Measurements from ENCODE around the gene RASGRF1. TPM values are rescaled to one million over a fixed set of nuclear protein-coding genes. Genes with fewer than 3 reads are reported as not detected.

The RASGRF1 gene
- polyA plus RNA-seq (2013) = 0.03 TPM

- peak within 1 kb of the TSS in 3 of 7 experiments; percentile 36 to 52 (median 45) for H3K4me3 ChIP-seq (ENCODE audit: control insufficient read depth in 1 of 7, extremely low read depth in 1 of 7, insufficient read depth in 4 of 7, low read depth in 2 of 7, low read length in 6 of 7)
These were observed at the start of gene RASGRF1 for GRCh38 chr15:79090487-79091203. Gene RASGRF1 (minus strand): TSS chr15:79090780. CDS start chr15:79090498, 282 bp downstream.

GRCh38 chr15:79136434-79137046 is 46.0 kb upstream of the RASGRF1 start:
- Histone ChIP-seq H3K27me3 (replicated peaks in 2 of 5; ENCODE audit: control insufficient read depth in 4 of 5, insufficient read depth in 5 of 5, low read length in 4 of 5) (peaks cover 6 to 24% (median 11%) of the 10 kb centered on the region in 5 experiments), H3K9me3 (ENCODE audit: control extremely low read depth in 1 of 5, control insufficient read depth in 4 of 5, insufficient read depth in 2 of 5, low read depth in 1 of 5, low read length in 4 of 5) (peaks cover 0 to 6% (median 0%) of the 10 kb centered on the region in 5 experiments), H3K27ac (ENCODE audit: insufficient read depth in 1 of 2, low read depth in 1 of 2, low read length in 2 of 2, poor library complexity in 1 of 2, severe bottlenecking in 2 of 2) (no peak overlapping the region), H3K4me3 (ENCODE audit: control insufficient read depth in 1 of 7, extremely low read depth in 1 of 7, insufficient read depth in 4 of 7, low read depth in 2 of 7, low read length in 6 of 7) (no peak overlapping the region), H3K4me1 (ENCODE audit: control extremely low read depth in 1 of 4, control insufficient read depth in 4 of 4, insufficient read depth in 4 of 4, low read length in 3 of 4) (no peaks in the 10 kb centered on the region), H3K36me3 (ENCODE audit: control insufficient read depth in 4 of 4, insufficient read depth in 4 of 4, low read length in 3 of 4) (no peaks in the 10 kb centered on the region)
- WGBS (ENCODE audit: insufficient coverage) = 67% methylated on average over 3 of the region's 3 CpGs
- ChIA-PET CTCF (no interaction called here), POLR2A (interaction anchor here (0.6 kb wide), 1 partner anchor 80 kb away, joined by 3 read pairs; no protein-coding TSS in a partner anchor)
- DNase-seq = no peak

More at GRCh38 chr15:79090487-79091203, at the start of gene RASGRF1:
- Histone ChIP-seq H3K36me3 (ENCODE audit: control insufficient read depth in 4 of 4, insufficient read depth in 4 of 4, low read length in 3 of 4) (no peaks in the 10 kb centered on the region), H3K4me1 (ENCODE audit: control extremely low read depth in 1 of 4, control insufficient read depth in 4 of 4, insufficient read depth in 4 of 4, low read length in 3 of 4) (peaks cover 0 to 27% (median 19%) of the 10 kb centered on the region in 4 experiments), H3K9me3 (ENCODE audit: control extremely low read depth in 1 of 5, control insufficient read depth in 4 of 5, insufficient read depth in 2 of 5, low read depth in 1 of 5, low read length in 4 of 5) (no peaks in the 10 kb centered on the region), H3K27me3 (replicated peaks in 2 of 5; ENCODE audit: control insufficient read depth in 4 of 5, insufficient read depth in 5 of 5, low read length in 4 of 5) (peaks cover 3 to 100% (median 50%) of the 10 kb centered on the region in 5 experiments), H3K27ac (ENCODE audit: insufficient read depth in 1 of 2, low read depth in 1 of 2, low read length in 2 of 2, poor library complexity in 1 of 2, severe bottlenecking in 2 of 2) (no peak within 1 kb of the TSS)
- ChIA-PET POLR2A (no interaction called here), CTCF (interaction anchor here (1.3 to 1.5 kb wide), 2 partner anchors 11 to 18 kb away, joined by 3 read pairs; no protein-coding TSS in a partner anchor)
- 2% methylated on average over 42 of the region's 61 CpGs for WGBS (ENCODE audit: insufficient coverage)
- DNase-seq = peak in 2 of 3 donors; percentile 16

GRCh38 chr15:79133309-79133708 is 42.7 kb upstream of the RASGRF1 start:
- Histone ChIP-seq H3K9me3 (ENCODE audit: control extremely low read depth in 1 of 5, control insufficient read depth in 4 of 5, insufficient read depth in 2 of 5, low read depth in 1 of 5, low read length in 4 of 5) (peaks cover 0 to 10% (median 2%) of the 10 kb centered on the region in 5 experiments), H3K4me3 (ENCODE audit: control insufficient read depth in 1 of 7, extremely low read depth in 1 of 7, insufficient read depth in 4 of 7, low read depth in 2 of 7, low read length in 6 of 7) (no peak overlapping the region), H3K36me3 (ENCODE audit: control insufficient read depth in 4 of 4, insufficient read depth in 4 of 4, low read length in 3 of 4) (no peaks in the 10 kb centered on the region), H3K4me1 (ENCODE audit: control extremely low read depth in 1 of 4, control insufficient read depth in 4 of 4, insufficient read depth in 4 of 4, low read length in 3 of 4) (no peaks in the 10 kb centered on the region), H3K27me3 (replicated peaks in 2 of 5; ENCODE audit: control insufficient read depth in 4 of 5, insufficient read depth in 5 of 5, low read length in 4 of 5) (peaks cover 0 to 27% (median 8%) of the 10 kb centered on the region in 5 experiments), H3K27ac (ENCODE audit: insufficient read depth in 1 of 2, low read depth in 1 of 2, low read length in 2 of 2, poor library complexity in 1 of 2, severe bottlenecking in 2 of 2) (no peak overlapping the region)
- DNase-seq = no peak
- 100% methylated on average over 1 of the region's 2 CpGs for WGBS (ENCODE audit: insufficient coverage)
- ChIA-PET CTCF (no interaction called here), POLR2A (no interaction called here)

- no peaks in the 10 kb centered on the region for H3K4me1 ChIP-seq (ENCODE audit: control extremely low read depth in 1 of 4, control insufficient read depth in 4 of 4, insufficient read depth in 4 of 4, low read length in 3 of 4)
- H3K27ac ChIP-seq (ENCODE audit: insufficient read depth in 1 of 2, low read depth in 1 of 2, low read length in 2 of 2, poor library complexity in 1 of 2, severe bottlenecking in 2 of 2) = no peak overlapping the region
- DNase-seq = no peak
- CTCF ChIA-PET = interaction anchor here (0.6 kb wide), 1 partner anchor 103 kb away, joined by 3 read pairs; no protein-coding TSS in a partner anchor
- H3K4me3 ChIP-seq (ENCODE audit: control insufficient read depth in 1 of 7, extremely low read depth in 1 of 7, insufficient read depth in 4 of 7, low read depth in 2 of 7, low read length in 6 of 7) = no peak overlapping the region
- peaks cover 0 to 12% (median 2%) of the 10 kb centered on the region in 5 experiments for H3K9me3 ChIP-seq (ENCODE audit: control extremely low read depth in 1 of 5, control insufficient read depth in 4 of 5, insufficient read depth in 2 of 5, low read depth in 1 of 5, low read length in 4 of 5)
- no CpG with 5 or more reads among the region's 1 CpG for WGBS (ENCODE audit: insufficient coverage)
- POLR2A ChIA-PET = no interaction called here
- H3K27me3 ChIP-seq (replicated peaks in 2 of 5; ENCODE audit: control insufficient read depth in 4 of 5, insufficient read depth in 5 of 5, low read length in 4 of 5) = peaks cover 0 to 27% (median 8%) of the 10 kb centered on the region in 5 experiments
- H3K36me3 ChIP-seq (ENCODE audit: control insufficient read depth in 4 of 4, insufficient read depth in 4 of 4, low read length in 3 of 4) = no peaks in the 10 kb centered on the region
These were observed 42.2 kb upstream of the RASGRF1 start for GRCh38 chr15:79132770-79133169.

GRCh38 chr15:79132361-79132760 is 41.8 kb upstream of the RASGRF1 start:
- H3K36me3 ChIP-seq (ENCODE audit: control insufficient read depth in 4 of 4, insufficient read depth in 4 of 4, low read length in 3 of 4) = no peaks in the 10 kb centered on the region
- peaks cover 0 to 12% (median 2%) of the 10 kb centered on the region in 5 experiments for H3K9me3 ChIP-seq (ENCODE audit: control extremely low read depth in 1 of 5, control insufficient read depth in 4 of 5, insufficient read depth in 2 of 5, low read depth in 1 of 5, low read length in 4 of 5)
- ChIA-PET POLR2A (no interaction called here), CTCF (interaction anchor here (0.6 kb wide), 1 partner anchor 103 kb away, joined by 3 read pairs; no protein-coding TSS in a partner anchor)
- H3K27me3 ChIP-seq (replicated peaks in 2 of 5; ENCODE audit: control insufficient read depth in 4 of 5, insufficient read depth in 5 of 5, low read length in 4 of 5) = peaks cover 0 to 25% (median 8%) of the 10 kb centered on the region in 5 experiments
- H3K4me3 ChIP-seq (ENCODE audit: control insufficient read depth in 1 of 7, extremely low read depth in 1 of 7, insufficient read depth in 4 of 7, low read depth in 2 of 7, low read length in 6 of 7) = no peak overlapping the region
- DNase-seq = no peak
- H3K27ac ChIP-seq (ENCODE audit: insufficient read depth in 1 of 2, low read depth in 1 of 2, low read length in 2 of 2, poor library complexity in 1 of 2, severe bottlenecking in 2 of 2) = no peak overlapping the region
- H3K4me1 ChIP-seq (ENCODE audit: control extremely low read depth in 1 of 4, control insufficient read depth in 4 of 4, insufficient read depth in 4 of 4, low read length in 3 of 4) = no peaks in the 10 kb centered on the region

- no peak for DNase-seq
- POLR2A ChIA-PET = no interaction called here
- no peaks in the 10 kb centered on the region for H3K4me1 ChIP-seq (ENCODE audit: control extremely low read depth in 1 of 4, control insufficient read depth in 4 of 4, insufficient read depth in 4 of 4, low read length in 3 of 4)
- 73% methylated on average over 2 of the region's 4 CpGs for WGBS (ENCODE audit: insufficient coverage)
- no peak overlapping the region for H3K27ac ChIP-seq (ENCODE audit: insufficient read depth in 1 of 2, low read depth in 1 of 2, low read length in 2 of 2, poor library complexity in 1 of 2, severe bottlenecking in 2 of 2)
- no peaks in the 10 kb centered on the region for H3K36me3 ChIP-seq (ENCODE audit: control insufficient read depth in 4 of 4, insufficient read depth in 4 of 4, low read length in 3 of 4)
- peaks cover 0 to 16% (median 2%) of the 10 kb centered on the region in 5 experiments for H3K27me3 ChIP-seq (replicated peaks in 2 of 5; ENCODE audit: control insufficient read depth in 4 of 5, insufficient read depth in 5 of 5, low read length in 4 of 5)
- H3K4me3 ChIP-seq (ENCODE audit: control insufficient read depth in 1 of 7, extremely low read depth in 1 of 7, insufficient read depth in 4 of 7, low read depth in 2 of 7, low read length in 6 of 7) = no peak overlapping the region
- CTCF ChIA-PET = no interaction called here
- peaks cover 0 to 12% (median 2%) of the 10 kb centered on the region in 5 experiments for H3K9me3 ChIP-seq (ENCODE audit: control extremely low read depth in 1 of 5, control insufficient read depth in 4 of 5, insufficient read depth in 2 of 5, low read depth in 1 of 5, low read length in 4 of 5)
These were observed 40.1 kb upstream of the RASGRF1 start for GRCh38 chr15:79130535-79131130.
